ENCODE measurements around the gene CYTH1.

DNA sequence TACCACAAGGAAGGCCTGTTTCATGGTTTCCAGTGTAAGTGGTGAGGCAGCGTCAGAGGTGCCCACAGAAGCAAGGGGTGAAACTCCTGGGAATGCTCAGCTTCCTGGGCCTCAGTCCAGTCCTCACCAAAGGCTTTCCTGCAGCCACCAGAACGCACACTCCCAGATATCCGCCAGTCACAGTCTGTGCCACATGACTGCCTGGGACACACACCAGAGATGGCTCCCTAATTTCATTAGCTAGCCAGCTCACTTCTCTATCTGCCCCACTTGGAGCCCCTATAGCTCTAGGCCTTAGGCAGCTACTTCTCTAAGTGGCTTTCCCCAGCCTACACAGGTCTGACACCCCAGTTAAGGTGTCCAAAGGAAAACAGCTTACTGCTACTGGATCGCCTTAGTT is 77.0 kb downstream of the CYTH1 start:
- TF ChIP-seq ZBTB33 (IDR thresholded peaks at IDR 0.05) (no peak), SP1 (IDR thresholded peaks at IDR 0.05; ENCODE audit: low read depth, low read length) (no peak), POU2F2 (IDR thresholded peaks at IDR 0.05; ENCODE audit: borderline replicate concordance, low read depth, low read length) (no peak), NBN (IDR thresholded peaks at IDR 0.05) (no peak), REST (IDR thresholded peaks at IDR 0.05; ENCODE audit: low read depth, low read length) (no peak)
- TF ChIP-seq, protein P1, sequence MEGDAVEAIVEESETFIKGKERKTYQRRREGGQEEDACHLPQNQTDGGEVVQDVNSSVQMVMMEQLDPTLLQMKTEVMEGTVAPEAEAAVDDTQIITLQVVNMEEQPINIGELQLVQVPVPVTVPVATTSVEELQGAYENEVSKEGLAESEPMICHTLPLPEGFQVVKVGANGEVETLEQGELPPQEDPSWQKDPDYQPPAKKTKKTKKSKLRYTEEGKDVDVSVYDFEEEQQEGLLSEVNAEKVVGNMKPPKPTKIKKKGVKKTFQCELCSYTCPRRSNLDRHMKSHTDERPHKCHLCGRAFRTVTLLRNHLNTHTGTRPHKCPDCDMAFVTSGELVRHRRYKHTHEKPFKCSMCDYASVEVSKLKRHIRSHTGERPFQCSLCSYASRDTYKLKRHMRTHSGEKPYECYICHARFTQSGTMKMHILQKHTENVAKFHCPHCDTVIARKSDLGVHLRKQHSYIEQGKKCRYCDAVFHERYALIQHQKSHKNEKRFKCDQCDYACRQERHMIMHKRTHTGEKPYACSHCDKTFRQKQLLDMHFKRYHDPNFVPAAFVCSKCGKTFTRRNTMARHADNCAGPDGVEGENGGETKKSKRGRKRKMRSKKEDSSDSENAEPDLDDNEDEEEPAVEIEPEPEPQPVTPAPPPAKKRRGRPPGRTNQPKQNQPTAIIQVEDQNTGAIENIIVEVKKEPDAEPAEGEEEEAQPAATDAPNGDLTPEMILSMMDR (IDR thresholded peaks at IDR 0.05 in 2 of 3, conservative IDR thresholded peaks at IDR 0.05 in 1 of 3; ENCODE audit: control insufficient read depth in 2 of 3, extremely low read depth in 1 of 3, insufficient read depth in 1 of 3, low read depth in 3 of 3, low read length in 3 of 3) = no peak
- TF ChIP-seq, protein P2, sequence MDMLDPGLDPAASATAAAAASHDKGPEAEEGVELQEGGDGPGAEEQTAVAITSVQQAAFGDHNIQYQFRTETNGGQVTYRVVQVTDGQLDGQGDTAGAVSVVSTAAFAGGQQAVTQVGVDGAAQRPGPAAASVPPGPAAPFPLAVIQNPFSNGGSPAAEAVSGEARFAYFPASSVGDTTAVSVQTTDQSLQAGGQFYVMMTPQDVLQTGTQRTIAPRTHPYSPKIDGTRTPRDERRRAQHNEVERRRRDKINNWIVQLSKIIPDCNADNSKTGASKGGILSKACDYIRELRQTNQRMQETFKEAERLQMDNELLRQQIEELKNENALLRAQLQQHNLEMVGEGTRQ (IDR thresholded peaks at IDR 0.05; ENCODE audit: borderline replicate concordance, low read depth, low read length) = no peak

Data from GM12878 (cell line).